ENCODE measurements around the gene DNAAF1.
"Not testable (repeated sequence)": the region's sequence is repeated elsewhere in the genome, so short reads cannot be mapped to it uniquely, and the experiment has no call there.

DNAAF1 gene

DNA sequence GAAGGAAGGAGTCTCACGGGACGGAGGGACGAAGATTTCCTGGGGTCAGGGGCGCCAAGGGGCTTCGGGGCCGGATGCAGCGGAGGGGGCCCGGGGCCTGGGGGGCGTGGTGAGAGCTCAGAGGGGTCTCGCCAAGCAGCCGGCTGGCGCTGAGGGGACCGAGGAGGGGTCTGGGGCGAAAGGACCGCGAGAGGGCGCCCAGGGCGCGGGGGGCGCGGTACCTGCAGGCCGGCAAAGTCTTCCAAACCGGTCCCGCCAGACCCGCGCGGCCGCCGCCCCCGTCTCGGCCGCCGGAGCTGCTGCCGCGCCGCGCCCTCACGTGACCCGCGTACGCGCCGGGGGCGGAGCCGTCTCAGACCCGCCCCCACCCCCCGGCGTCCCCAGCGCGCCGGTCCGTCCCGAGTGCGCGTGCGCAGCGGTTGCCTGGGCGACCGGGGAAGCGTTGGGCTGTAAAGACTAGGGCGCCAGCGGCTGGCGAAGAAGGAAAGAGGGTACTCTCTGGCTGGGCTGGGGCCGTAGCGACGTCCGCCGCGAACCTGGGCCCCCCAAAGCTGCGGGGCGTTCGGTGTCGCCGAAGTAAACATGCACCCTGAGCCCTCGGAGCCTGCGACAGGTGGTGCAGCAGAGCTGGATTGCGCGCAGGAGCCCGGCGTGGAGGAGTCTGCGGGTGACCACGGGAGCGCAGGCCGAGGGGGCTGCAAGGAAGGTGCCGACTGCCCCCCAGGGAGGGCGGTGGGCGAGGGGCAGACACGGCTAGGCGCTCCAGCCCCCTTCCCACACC is at the start of gene DNAAF1, which contains the start of gene HSDL1:
Gene DNAAF1, plus strand, starts transcription at position 450 of the 781 bp plus-strand sequence. Its CDS starts 133 bp downstream, at position 583.
Gene HSDL1, minus strand, starts transcription at position 319 of the 781 bp plus-strand sequence. CDS start 13,856 bp downstream, outside the sequence.
- peak; percentile 84 for DNase-seq

DNA sequence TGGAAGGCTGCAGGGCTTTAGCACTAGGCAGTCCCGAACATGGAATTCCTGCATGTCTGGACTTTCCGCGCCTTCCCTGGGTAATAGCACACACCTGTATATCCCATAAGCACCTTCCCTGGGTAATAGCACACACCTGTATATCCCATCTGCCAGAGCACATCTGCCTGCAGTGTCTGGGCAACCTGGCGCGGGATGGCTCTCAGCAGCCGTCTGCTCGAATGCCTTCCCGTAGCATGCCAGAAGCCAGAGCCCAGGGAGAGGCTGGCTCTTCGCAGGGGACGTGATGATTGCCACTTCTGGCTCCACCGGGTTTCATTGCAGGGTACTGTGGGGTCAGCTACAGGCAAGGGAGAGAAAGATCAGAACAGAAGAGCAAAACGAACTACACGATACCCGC is 49.6 kb upstream of the DNAAF1 start:
- DNase-seq: no peak

DNA sequence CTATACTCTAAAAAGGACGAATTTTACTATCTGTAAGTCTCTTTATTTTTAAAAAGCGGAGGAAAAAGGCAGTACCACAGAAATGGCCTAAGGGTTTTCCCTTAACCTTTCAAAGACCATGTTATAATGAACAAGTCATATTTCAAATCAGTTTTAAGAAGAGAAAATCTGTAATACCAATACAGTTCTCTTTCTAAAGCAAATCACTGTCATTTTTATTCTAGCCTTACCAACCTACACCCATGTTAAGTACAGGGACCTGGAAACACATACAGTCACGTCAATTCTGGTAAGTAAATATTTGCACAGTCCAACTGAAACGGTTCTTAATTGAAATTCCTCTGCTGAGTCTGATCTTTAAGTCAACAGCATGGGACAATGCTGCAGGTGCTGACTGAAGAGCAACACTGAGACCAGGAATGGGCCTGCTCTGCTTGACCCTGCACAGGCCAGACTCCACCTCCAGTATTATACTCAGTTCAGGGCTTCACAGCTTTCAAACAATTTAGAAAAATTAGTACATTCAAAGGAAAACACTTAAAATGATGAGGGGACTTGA is 48.6 kb upstream of the DNAAF1 start:
- no peak for DNase-seq

DNA sequence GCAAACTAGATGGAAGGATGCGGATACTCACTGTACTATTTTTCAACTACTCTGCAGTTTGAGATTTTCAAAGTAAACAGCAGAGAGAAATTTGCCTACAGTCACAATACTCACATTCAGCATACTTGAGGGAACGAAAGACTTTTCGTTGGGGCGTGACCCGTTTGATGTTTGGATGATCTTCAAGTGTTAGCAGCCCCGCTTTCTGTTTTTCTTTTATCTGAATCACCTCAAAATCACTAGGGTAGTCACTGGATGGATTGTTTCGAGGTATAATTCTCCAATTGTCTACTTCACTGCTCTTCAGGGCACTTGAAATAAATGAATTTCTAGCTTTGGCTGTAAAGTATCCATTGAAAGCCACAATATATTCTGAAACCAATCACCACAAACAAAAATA is 46.2 kb upstream of the DNAAF1 start:
- no peak for DNase-seq

DNA sequence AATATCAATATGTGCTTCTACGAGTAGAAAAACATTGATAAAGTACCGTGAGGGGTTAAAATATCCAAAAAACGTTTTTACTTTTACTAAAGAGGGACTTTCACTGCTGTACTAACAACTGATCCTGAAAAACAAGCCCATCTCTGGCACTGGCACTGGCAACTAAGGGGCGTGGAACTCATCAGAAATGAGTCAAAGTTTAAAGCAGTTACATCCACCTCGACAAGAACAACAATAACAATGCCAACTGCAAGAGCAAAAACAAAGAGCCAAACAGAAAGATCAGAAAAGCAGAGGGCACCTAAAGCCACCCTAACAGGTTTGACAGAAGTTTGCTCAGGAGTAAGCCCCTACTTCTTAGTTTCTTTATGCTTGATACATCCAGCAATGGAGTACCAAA is 41.4 kb upstream of the DNAAF1 start:
- no peak for DNase-seq

DNA sequence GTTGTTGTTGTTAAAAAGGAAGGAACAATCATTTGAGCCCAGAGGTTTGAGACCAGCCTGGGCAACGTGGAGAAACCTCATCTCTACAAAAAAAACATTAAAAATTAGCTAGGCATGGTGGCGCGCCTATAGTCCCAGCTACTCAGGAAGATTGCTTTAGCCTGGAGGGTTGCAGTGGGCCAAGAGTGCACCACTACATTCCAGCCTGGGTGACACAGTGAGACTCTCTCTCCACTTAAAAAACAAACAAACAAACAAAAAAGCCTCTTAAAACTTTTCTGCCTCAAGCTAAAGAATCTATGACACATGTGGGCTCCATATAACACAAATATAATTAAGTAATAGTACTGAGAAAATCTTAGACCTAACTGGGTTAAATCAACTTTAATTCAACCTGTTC is 40.9 kb upstream of the DNAAF1 start:
- no peak for DNase-seq

DNA sequence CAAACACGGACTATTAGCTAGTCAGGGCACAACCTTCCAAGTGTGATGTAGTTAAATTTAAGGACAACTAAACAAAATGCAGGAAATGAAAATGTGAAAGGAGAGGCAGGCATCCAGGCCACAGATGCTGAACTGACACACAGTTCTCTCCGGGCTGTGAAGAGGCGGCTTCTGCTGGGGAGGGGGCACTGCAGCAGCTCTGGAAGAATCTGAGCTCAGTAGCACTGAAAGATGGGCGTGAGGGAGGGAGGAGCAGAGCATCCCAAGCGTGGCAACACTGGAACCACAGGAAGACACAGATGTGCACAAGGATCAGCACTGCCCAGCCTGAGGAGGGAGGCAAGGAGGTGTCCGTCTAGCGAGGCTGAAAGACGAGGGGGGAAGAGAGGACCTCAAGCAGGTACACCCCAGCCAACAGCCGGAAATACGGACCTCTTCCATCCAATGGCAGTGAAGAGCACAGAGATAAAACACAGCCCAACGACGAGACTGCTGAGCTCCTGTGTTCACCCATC is 39.8 kb upstream of the DNAAF1 start:
- DNase-seq: no peak

DNA sequence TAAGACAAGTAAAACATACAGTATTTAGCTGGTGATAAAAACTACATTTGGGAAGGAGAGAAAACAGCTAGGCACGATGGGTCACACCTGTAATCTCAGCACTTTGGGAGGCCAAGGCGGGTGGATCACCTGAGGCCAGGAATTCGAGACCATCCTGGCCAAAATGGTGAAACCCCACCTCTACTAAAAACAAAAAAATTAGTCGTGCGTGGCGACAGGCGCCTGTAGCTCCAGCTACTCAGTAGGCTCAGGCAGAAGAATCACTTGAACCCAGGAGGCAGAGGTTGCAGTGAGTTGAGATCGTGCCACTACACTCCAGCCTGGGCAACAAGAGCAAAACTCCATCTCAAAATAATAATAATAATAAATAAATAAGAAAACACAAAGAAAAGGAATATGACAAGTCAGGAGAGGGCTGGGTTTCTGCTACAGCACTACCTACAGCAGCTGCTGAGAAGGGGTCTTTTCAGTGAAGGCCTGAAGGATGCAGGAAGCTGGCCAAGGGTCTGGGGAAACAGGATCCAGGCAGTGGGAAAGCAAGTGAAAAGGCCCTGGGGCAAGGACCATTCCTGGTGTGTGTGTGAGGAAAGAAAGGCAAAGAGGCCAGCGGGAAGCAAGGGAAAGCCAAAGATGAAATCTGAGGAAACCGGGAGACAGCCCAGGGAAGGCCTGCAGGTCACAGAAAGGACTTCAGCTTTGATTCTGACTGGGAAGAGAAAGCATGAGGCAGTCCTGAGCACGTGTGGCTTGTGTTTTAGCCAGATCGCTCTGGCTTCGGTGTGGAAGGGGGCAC is 39.0 kb upstream of the DNAAF1 start:
- DNase-seq: no peak

DNA sequence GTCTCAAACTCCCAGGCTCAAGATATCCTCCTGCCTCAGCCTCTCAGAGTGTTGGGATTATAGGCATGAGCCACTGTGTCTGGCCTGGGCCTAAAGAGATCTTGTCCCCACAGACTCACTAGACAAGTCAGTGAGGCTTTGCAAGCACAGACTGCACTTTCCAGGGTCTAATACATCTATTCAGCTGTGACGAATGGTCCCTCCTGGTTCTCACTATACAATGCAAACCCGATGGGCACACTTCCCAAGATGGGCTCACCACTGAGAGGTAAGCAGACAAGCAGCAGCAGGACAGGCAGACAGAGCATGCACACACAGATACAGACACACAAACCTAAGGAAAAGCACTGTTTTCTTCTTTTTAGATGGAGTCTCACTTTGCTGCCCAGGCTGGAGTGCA is 37.2 kb upstream of the DNAAF1 start:
- DNase-seq: no peak

DNA sequence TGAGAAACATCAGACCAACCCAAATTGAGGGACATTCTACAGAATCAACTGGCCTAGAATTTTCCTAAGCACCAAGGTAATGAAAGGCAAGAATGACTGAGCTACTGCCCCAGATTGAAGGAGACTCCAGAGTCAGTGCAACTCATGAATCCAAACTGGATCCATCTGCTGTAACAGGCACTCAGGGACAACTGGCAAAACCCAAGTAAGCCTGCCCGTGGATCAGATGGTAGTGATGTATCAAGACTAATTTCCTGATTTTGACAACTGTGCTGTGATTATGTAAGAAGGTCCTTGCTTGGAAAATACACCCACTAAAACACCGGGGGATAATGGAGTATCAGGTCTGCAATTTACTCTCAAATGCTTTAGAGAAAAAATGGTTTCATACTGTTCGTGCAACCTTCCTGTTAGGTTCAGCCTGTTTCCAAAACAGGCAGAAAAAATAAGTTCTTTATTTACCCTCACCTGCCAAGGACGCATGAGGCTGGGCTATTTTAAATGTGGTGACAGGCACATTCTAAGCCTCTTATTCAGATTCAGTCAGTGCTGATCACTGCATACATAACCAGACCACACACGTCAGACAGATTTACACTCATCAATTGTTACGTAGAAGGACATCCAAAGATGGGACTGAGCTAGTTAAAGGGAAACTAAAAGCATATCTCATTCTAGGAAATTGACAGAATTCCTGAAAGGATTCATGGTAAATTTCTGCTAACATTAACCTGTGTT is 35.3 kb upstream of the DNAAF1 start:
- DNase-seq: peak; percentile 9

DNA sequence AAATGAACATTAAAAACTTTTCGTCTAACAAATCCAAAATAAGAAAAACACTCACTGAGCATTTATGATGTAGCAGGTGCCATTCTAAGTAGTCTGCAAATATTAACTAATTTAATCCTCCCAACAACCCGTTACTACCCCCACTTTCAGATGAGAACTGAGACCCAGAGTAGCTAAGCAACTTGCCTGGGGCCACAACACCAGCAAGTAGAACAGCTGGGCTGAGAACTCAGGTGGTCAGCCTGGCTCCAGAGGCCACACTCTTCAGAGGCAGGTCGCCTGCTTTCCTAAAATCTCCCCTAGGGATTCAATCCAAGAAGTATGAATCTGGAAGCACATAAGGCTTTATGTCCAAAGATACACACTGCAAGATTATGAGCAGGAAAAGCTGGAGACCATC is 34.6 kb upstream of the DNAAF1 start:
- DNase-seq: no peak

DNA sequence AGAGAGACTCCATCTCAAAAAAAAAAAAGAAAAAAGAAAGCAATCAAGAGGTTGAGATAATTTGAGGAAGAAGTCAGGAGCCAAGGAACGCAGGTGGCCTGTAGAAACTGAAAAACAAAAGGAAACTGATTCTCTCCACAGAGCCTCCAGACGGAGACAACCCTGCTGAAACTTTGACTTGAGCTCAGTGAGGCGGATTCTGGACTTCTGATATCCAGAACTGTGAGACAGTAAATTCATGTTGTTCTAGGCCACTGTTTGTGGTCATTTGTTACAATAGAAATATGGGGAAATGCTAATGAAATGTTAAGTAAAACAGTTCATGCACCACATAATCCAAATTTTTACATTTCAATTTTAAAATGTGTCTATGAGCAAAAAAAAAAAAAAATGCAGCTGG is 33.6 kb upstream of the DNAAF1 start:
- no peak for DNase-seq

DNA sequence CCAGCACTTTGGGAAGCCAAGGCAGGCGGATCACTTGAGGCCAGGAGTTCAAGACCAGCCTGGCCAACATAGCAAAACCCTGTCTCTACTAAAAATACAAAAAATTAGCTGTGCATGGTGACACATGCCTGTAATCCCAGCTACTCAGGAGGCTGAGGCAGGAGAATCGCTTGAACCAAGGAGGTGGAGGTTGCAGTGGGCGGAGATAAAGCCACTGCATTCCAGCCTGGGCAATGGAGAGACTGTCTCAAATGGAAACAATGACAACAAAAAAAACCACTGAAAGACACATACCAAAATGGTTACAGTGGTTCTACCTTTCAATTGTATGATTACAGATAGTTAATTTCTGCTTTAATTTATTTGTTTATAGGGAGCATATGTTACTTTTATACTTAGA is 33.2 kb upstream of the DNAAF1 start:
- DNase-seq: peak; percentile 16

DNA sequence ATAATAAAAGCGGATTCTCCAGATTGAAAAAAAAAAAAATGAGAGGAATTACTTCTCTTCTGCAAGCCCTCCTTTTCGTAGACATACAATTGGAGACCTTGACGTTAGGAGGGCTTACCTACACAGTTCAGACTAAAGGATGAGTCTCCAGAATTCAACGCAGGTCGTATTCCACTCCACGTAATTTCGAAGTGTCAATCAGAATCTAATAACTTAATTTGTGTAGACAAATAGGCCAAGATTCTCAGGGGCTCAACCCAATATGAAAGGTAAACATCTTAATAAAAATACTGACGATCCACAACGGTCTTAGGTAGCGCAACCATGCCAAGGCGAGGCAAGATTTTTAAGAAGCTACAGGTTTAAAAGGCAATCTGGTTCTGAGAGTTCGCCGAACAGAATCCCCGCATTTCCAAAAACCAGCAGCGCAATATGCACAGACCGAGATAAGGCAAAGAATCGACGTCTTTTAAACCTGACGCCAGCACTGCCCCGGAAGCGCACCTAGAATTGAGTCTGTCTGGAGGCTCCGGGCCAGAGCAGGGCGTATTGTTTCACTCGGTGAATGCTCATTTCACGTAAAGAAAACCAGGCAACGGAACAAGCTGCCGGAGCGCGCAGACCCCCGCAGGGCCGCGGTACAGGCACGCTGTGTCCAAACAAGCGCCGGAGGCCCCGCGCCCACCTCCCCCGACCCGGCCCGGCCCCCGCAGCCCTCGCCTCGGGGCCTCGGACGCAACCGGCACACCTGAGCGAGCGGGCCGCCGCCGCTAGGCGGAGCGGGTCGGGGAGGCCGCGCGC is 29.0 kb upstream of the DNAAF1 start:
- DNase-seq: peak; percentile 34

DNA sequence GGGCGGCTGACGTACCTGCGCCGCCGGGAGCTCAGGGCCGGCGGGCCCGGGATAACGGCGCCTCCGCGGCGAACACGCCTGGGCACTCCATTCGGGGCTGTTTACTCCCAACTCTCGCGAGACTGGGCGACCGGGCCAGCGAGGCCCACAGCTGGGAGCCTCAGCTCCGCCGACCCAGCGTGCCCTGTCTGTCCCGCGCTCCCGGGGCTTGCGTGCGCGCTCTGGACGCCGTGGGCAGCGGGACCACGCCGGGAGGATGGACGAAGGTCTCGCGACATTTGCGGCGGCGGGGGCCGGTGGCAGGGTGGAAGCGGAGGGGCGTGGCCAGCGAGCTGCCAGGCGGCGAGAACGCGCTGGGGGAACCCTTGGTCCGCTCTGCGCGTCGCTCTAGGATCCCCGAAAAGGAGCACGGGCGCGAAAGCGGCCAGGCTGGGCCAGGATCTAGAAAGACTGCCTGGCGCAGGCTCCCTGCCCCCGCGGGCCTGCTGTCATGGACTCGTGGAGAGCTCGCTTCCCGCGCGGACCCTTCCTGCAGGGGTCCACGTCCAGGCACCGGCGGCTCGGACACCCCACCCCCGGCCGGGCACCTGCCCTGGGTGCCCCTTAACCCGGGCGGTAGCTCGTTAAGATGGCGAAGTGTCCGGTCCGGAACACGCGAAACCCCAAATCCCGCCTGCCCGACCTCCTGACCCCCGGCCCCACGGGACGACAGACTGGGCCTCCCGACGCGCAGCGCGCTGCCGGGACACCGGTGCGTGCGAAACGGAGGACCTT is 28.2 kb upstream of the DNAAF1 start, which contains the start of gene MBTPS1:
Gene MBTPS1, minus strand, starts transcription at position 223 of the 774 bp plus-strand sequence. CDS start 15,159 bp downstream, outside the sequence.
- DNase-seq: peak; percentile 99

DNA sequence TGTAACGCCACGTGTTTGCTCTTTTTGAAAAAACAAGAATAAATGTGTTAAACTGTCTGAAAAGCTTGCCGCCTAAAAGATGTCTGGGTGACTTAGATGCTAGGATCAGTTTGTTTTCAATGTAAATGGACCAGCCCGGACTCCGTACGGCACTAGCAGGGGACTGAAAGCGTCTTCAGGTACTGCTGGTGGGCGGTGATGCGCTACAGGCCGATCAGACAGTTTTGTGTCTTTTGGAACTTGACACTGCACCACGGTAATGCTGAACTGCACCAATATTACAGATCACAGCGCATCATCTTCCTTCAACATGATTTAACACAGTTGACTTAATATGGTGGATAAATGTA is 27.6 kb upstream of the DNAAF1 start:
- DNase-seq: peak; percentile 32

DNA sequence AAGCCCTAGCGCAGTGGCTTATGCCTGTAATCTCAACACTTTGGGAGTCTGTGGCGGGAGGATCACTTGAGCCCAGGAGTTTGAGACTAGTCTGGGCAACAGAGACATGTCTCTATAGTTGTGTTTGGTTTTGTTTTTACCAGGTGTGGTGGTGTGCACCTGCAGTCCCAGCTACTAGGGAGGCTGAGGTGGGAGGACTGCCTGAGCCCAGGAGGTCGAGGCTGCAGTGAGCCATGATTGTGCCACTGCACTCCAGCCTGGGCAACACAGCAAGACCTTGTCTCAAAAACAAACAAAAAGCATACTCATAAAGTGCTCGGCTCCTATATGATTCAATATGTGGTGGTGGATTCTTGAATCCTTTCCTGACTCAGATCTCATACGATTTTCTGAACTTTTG is 26.8 kb upstream of the DNAAF1 start:
- not testable (repeated sequence) for DNase-seq

DNA sequence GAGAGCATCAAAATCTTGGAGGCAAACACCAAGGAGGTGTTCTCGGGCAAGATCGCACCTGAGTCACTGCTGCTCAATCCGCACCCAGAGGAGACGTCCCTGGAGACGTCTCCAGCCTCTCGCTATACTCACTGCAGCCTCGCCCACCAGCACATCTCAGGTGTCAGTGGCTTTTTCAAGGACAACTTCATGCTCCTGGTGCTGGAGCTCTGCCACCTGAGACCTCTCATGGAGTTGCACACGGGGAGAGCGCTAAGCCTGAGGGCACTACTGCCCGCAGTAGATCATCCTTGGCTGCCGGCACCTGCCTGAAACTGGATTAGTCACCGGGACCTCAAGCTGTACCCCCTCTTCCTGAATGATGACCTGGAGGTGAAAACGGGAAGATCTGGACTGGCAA is 25.7 kb upstream of the DNAAF1 start:
- DNase-seq: no peak

DNA sequence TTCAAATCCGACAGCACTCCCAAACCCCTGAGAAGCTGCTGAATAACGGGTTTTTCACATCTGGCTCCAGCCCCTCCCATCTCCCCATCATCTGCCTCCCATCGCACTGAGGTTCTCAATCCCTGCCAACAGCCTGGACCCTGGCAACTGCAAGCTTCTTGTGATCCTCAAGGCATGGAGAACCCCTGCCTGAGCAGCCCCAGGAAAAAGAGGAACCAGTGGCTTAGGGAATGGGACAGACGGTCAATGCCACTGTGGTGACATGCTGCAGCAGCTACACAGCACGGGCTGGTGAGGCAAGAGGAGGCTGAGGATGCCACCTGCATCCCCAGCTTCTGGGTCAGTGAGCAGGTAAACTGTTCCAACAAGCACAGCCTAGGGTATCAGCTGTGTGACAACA is 25.1 kb upstream of the DNAAF1 start:
- DNase-seq: no peak

DNA sequence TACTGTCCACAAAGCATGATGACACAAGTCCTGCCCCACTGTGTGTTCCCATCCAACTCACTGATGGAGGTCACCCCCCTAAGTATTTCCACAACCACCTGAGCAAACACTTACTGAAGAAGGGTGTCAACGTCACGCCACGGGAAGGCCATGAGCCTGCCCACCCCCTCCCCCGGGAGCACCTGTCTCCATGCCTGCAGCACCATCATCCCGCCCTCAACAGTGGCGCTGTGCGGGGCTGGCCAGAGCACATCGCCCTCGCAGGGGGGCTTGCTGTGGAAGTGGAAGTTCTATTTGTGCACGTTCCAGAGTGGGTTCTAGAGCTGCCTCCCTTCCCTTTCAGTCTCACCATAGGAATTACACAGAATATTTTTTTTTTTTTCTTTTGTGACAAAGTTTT is 24.1 kb upstream of the DNAAF1 start:
- no peak for DNase-seq
